HG02885 (cell line): ENCODE results near the gene CRACR2A.

Experiments used
- ATAC-seq: cut with Tn5 transposase; IDR thresholded peaks from one replicate; pipeline ENCODE4 v1.9.1; 2021; ENCODE audit warnings: mild to moderate bottlenecking; ENCODE audit not compliant: unreplicated experiment, poor library complexity

The CRACR2A gene

GRCh38 chr12:3628629-3629028 lies 124.3 kb downstream of the CRACR2A start:
- ATAC-seq = no peak

GRCh38 chr12:3627336-3627735 lies 125.6 kb downstream of the CRACR2A start:
- no peak for ATAC-seq

- no peak for ATAC-seq
Observed at GRCh38 chr12:3624273-3624672, 128.6 kb downstream of the CRACR2A start.

GRCh38 chr12:3622822-3623690 lies 129.9 kb downstream of the CRACR2A start:
- no peak for ATAC-seq

GRCh38 chr12:3622021-3622821 lies 130.7 kb downstream of the CRACR2A start:
- no peak for ATAC-seq

- no peak for ATAC-seq
Observed at GRCh38 chr12:3620856-3621255, 132.1 kb downstream of the CRACR2A start.

- no peak for ATAC-seq
Observed at GRCh38 chr12:3617565-3617964, 135.3 kb downstream of the CRACR2A start.

- ATAC-seq = no peak
Observed at GRCh38 chr12:3615862-3616261, 137.0 kb downstream of the CRACR2A start.

GRCh38 chr12:3614806-3615466 lies 138.0 kb downstream of the CRACR2A start:
- ATAC-seq = no peak

GRCh38 chr12:3613641-3614395 lies 139.1 kb downstream of the CRACR2A start:
- no peak for ATAC-seq

GRCh38 chr12:3611860-3612703 lies 140.8 kb downstream of the CRACR2A start:
- no peak for ATAC-seq

- ATAC-seq = no peak
Observed at GRCh38 chr12:3607821-3608220, 145.1 kb downstream of the CRACR2A start.

- ATAC-seq = no peak
Observed at GRCh38 chr12:3607039-3607720, 145.7 kb downstream of the CRACR2A start.

- ATAC-seq = no peak
Observed at GRCh38 chr12:3606128-3606527, 146.8 kb downstream of the CRACR2A start.

- ATAC-seq = no peak
Observed at GRCh38 chr12:3605692-3606091, 147.2 kb downstream of the CRACR2A start.

- no peak for ATAC-seq
Observed at GRCh38 chr12:3604748-3605586, 147.9 kb downstream of the CRACR2A start.

- no peak for ATAC-seq
Observed at GRCh38 chr12:3604286-3604685, 148.6 kb downstream of the CRACR2A start.

- no peak for ATAC-seq
Observed at GRCh38 chr12:3603576-3603975, 149.3 kb downstream of the CRACR2A start.
